Naive thymus-derived CD4-positive, alpha-beta T cell (primary cell): Measurements from ENCODE around the gene ZNF230. TPM values are rescaled to one million over a fixed set of nuclear protein-coding genes. Genes with fewer than 3 reads are reported as not detected.

ENCODE experiments used
- polyA plus RNA-seq, 2 donors: library from polyadenylated mRNA; unstranded; fragments of 300-500 nt; fragmentation: Illumina TruSeq; gene quantifications; one replicate each; pipeline ENCODE4 v1.2.3, GENCODE V29; 2021
- total RNA-seq, 6 experiments: library from RNA in 5 of 6; stranded (reverse) in 5 of 6; gene quantifications; 1 replicate in 5 of 6; 2 replicates in 1 of 6; pipeline ENCODE4 v1.2.3 and lab custom pipeline; 2021 to 2026

ZNF230 gene
- total and polyA plus RNA-seq, 7 experiments from 2014 or later: 2.4 to 18.1 (median 6.3) TPM

Other genes starting within 250 kb of the ZNF230 start
- 10 to 100 TPM; 48.5 to 75.9 (median 53.9) TPM for gene SMG9, start 248.0 kb upstream of the ZNF230 start, total RNA-seq
- 1 to 10 TPM; 7.9 to 9.8 TPM for gene SMG9, start 248.0 kb upstream of the ZNF230 start, polyA plus RNA-seq
- gene KCNN4, start 222.0 kb upstream of the ZNF230 start, total RNA-seq: 10 to 100 TPM; 12.8 to 53.4 (median 18.8) TPM
- 10 to 100 TPM in 1 of 2 donors, 1 to 10 TPM in 1; 8.1 to 16.0 TPM for gene KCNN4, start 222.0 kb upstream of the ZNF230 start, polyA plus RNA-seq
- under 1 TPM in 4 of 5 experiments, not detected in 1; 0.19 to 0.89 (median 0.61) TPM for gene LYPD5, start 200.5 kb upstream of the ZNF230 start, total RNA-seq
- under 1 TPM; 0.28 to 0.34 TPM for gene LYPD5, start 200.5 kb upstream of the ZNF230 start, polyA plus RNA-seq
- gene ZNF283, start 175.6 kb upstream of the ZNF230 start, total RNA-seq: 10 to 100 TPM in 2 of 5 experiments, 1 to 10 TPM in 3; 4.3 to 24.4 (median 7.7) TPM
- gene ZNF283, start 175.6 kb upstream of the ZNF230 start, polyA plus RNA-seq: 1 to 10 TPM; 2.2 to 3.7 TPM
- gene ZNF404, start 119.0 kb upstream of the ZNF230 start, total RNA-seq: 1 to 10 TPM in 4 of 5 experiments, under 1 TPM in 1; 0.47 to 4.7 (median 1.9) TPM
- gene ZNF404, start 119.0 kb upstream of the ZNF230 start, polyA plus RNA-seq: 1 to 10 TPM; 2.1 to 3.9 TPM
- 10 to 100 TPM in 4 of 5 experiments, 1 to 10 TPM in 1; 8.4 to 28.5 (median 15.3) TPM for gene ZNF45, start 67.7 kb upstream of the ZNF230 start, total RNA-seq
- 10 to 100 TPM; 15.6 to 19.0 TPM for gene ZNF45, start 67.7 kb upstream of the ZNF230 start, polyA plus RNA-seq
- gene ZNF221, start 51.7 kb upstream of the ZNF230 start, total RNA-seq: 1 to 10 TPM in 3 of 5 experiments, under 1 TPM in 2; 0.69 to 2.0 (median 1.7) TPM
- gene ZNF221, start 51.7 kb upstream of the ZNF230 start, polyA plus RNA-seq: 1 to 10 TPM in 1 of 2 donors, under 1 TPM in 1; 0.65 to 1.0 TPM
- 10 to 100 TPM in 2 of 5 experiments, 1 to 10 TPM in 3; 5.2 to 13.3 (median 9.1) TPM for gene ZNF155, start 18.8 kb upstream of the ZNF230 start, total RNA-seq
- gene ZNF155, start 18.8 kb upstream of the ZNF230 start, polyA plus RNA-seq: 1 to 10 TPM in 1 of 2 donors, under 1 TPM in 1; 0.99 to 2.8 TPM
- gene ZNF222, start 22.4 kb downstream of the ZNF230 start, total RNA-seq: 10 to 100 TPM in 1 of 5 experiments, 1 to 10 TPM in 4; 2.9 to 10.1 (median 4.5) TPM
- 1 to 10 TPM; 2.1 to 3.6 TPM for gene ZNF222, start 22.4 kb downstream of the ZNF230 start, polyA plus RNA-seq
- gene ZNF223, start 49.1 kb downstream of the ZNF230 start, total RNA-seq: 1 to 10 TPM in 4 of 5 experiments, under 1 TPM in 1; 0.15 to 8.7 (median 2.3) TPM
- gene ZNF223, start 49.1 kb downstream of the ZNF230 start, polyA plus RNA-seq: 1 to 10 TPM; 1.7 to 4.8 TPM
- 1 to 10 TPM; 1.9 to 4.4 (median 2.4) TPM for gene ZNF284, start 69.2 kb downstream of the ZNF230 start, total RNA-seq
- under 1 TPM; 0.54 to 0.61 TPM for gene ZNF284, start 69.2 kb downstream of the ZNF230 start, polyA plus RNA-seq
- 10 to 100 TPM; 35.0 to 82.0 (median 44.2) TPM for gene ZNF224, start 91.4 kb downstream of the ZNF230 start, total RNA-seq
- 10 to 100 TPM; 11.1 to 17.1 TPM for gene ZNF224, start 91.4 kb downstream of the ZNF230 start, polyA plus RNA-seq
- gene ZNF225, start 110.4 kb downstream of the ZNF230 start, total RNA-seq: 10 to 100 TPM in 1 of 5 experiments, 1 to 10 TPM in 3, under 1 TPM in 1; 0.69 to 13.0 (median 5.1) TPM
- 1 to 10 TPM; 1.9 to 5.8 TPM for gene ZNF225, start 110.4 kb downstream of the ZNF230 start, polyA plus RNA-seq
- gene ZNF234, start 138.6 kb downstream of the ZNF230 start, total RNA-seq: 10 to 100 TPM in 3 of 5 experiments, 1 to 10 TPM in 2; 2.8 to 25.2 (median 13.4) TPM
- 1 to 10 TPM; 3.7 to 9.5 TPM for gene ZNF234, start 138.6 kb downstream of the ZNF230 start, polyA plus RNA-seq
- 10 to 100 TPM; 14.0 to 59.9 (median 20.3) TPM for gene ZNF226, start 162.1 kb downstream of the ZNF230 start, total RNA-seq
- gene ZNF226, start 162.1 kb downstream of the ZNF230 start, polyA plus RNA-seq: 10 to 100 TPM; 26.0 to 28.1 TPM
- gene ZNF227, start 209.6 kb downstream of the ZNF230 start, total RNA-seq: 10 to 100 TPM; 18.3 to 51.5 (median 30.0) TPM
- 10 to 100 TPM; 17.9 to 20.4 TPM for gene ZNF227, start 209.6 kb downstream of the ZNF230 start, polyA plus RNA-seq